ENCODE data around the gene FYN.

FYN gene

GRCh38 chr6:111701146-111701545 lies 172.1 kb downstream of the FYN start:
- no peak for TF ChIP-seq CTCF (conservative IDR thresholded peaks at IDR 0.05; ENCODE audit: low read depth, low read length)
- no peak for DNase-seq (ENCODE audit: low read depth)
- H3K4me3 ChIP-seq (ENCODE audit: low read depth, low read length), result no peak overlapping the region

- no peak for DNase-seq (ENCODE audit: low read depth)
- no peak for TF ChIP-seq CTCF (conservative IDR thresholded peaks at IDR 0.05; ENCODE audit: low read depth, low read length)
- H3K4me3 ChIP-seq (ENCODE audit: low read depth, low read length), result no peak overlapping the region
Observed at GRCh38 chr6:111700135-111700690, 173.0 kb downstream of the FYN start.

GRCh38 chr6:111699123-111699522 lies 174.1 kb downstream of the FYN start:
- DNase-seq (ENCODE audit: low read depth), result no peak
- H3K4me3 ChIP-seq (ENCODE audit: low read depth, low read length), result no peak overlapping the region

GRCh38 chr6:111696814-111697213 lies 176.4 kb downstream of the FYN start:
- no peak for TF ChIP-seq CTCF (conservative IDR thresholded peaks at IDR 0.05; ENCODE audit: low read depth, low read length)
- DNase-seq (ENCODE audit: low read depth), result no peak
- H3K4me3 ChIP-seq (ENCODE audit: low read depth, low read length), result no peak overlapping the region

More at GRCh38 chr6:111699123-111699522, 174.1 kb downstream of the FYN start:
- TF ChIP-seq CTCF (conservative IDR thresholded peaks at IDR 0.05; ENCODE audit: low read depth, low read length), result no peak

- no peak for DNase-seq (ENCODE audit: low read depth)
- TF ChIP-seq CTCF (conservative IDR thresholded peaks at IDR 0.05; ENCODE audit: low read depth, low read length), result no peak
- no peak overlapping the region for H3K4me3 ChIP-seq (ENCODE audit: low read depth, low read length)
Observed at GRCh38 chr6:111692327-111693164, 180.7 kb downstream of the FYN start.

GRCh38 chr6:111691345-111692225 lies 181.7 kb downstream of the FYN start:
- DNase-seq (ENCODE audit: low read depth), result peak; percentile 47
- H3K4me3 ChIP-seq (ENCODE audit: low read depth, low read length), result no peak overlapping the region
- no peak for TF ChIP-seq CTCF (conservative IDR thresholded peaks at IDR 0.05; ENCODE audit: low read depth, low read length)

Data from choroid plexus epithelial cell (primary cell).